Neuronal stem cell (in vitro differentiated cells): Measurements from ENCODE around the gene ATP11B.

Experiments
- DNase-seq: peaks from one replicate; pipeline ENCODE4 v3.0.0-alpha.2; 2013; ENCODE audit warnings: low spot score
- H2AFZ ChIP-seq: one replicate; pipeline ENCODE4 v1.6.1; 2013; ENCODE audit warnings: mild to moderate bottlenecking, low read length, inconsistent platforms
- H2AK5ac ChIP-seq: 2 replicates; pipeline ENCODE4 v1.6.1; 2013; ENCODE audit warnings: low read depth, mild to moderate bottlenecking, inconsistent platforms, low read length, moderate library complexity, mixed read lengths
- H2BK120ac ChIP-seq: 2 replicates; pipeline ENCODE4 v1.6.1; 2013; ENCODE audit warnings: low read depth, mild to moderate bottlenecking, inconsistent platforms, low read length, moderate library complexity, mixed read lengths
- H2BK12ac ChIP-seq: one replicate; pipeline ENCODE4 v1.6.1; 2013; ENCODE audit warnings: low read length, inconsistent platforms
- H2BK15ac ChIP-seq: 2 replicates; pipeline ENCODE4 v1.6.1; 2013; ENCODE audit warnings: mild to moderate bottlenecking, low read length, inconsistent platforms, mixed read lengths
- H2BK5ac ChIP-seq: one replicate; pipeline ENCODE4 v1.6.1; 2013; ENCODE audit warnings: inconsistent platforms, mild to moderate bottlenecking, low read length, moderate library complexity
- H3K14ac ChIP-seq: one replicate; pipeline ENCODE4 v1.6.1; 2013; ENCODE audit warnings: low read length, inconsistent platforms
- H3K18ac ChIP-seq: 2 replicates; pipeline ENCODE4 v1.6.1; 2013; ENCODE audit warnings: low read length, inconsistent platforms
- H3K23ac ChIP-seq: 2 replicates; pipeline ENCODE4 v1.6.1; 2013; ENCODE audit warnings: low read depth, mild to moderate bottlenecking, mixed read lengths, low read length, inconsistent platforms; ENCODE audit not compliant: poor library complexity
- H3K27ac ChIP-seq: replicated peaks from 3 replicates; pipeline ENCODE4 v1.5.1; 2013; ENCODE audit warnings: low read length, inconsistent platforms
- H3K27me3 ChIP-seq, 3 experiments: 2 replicates each; pipeline ENCODE4 v1.6.1; 2013; ENCODE audit warnings: low read length in 3 of 3, mild to moderate bottlenecking in 2 of 3, inconsistent platforms in 1 of 3, low read depth in 1 of 3, mixed read lengths in 1 of 3, moderate library complexity in 1 of 3; ENCODE audit not compliant: control insufficient read depth in 3 of 3, insufficient read depth in 3 of 3
- H3K36me3 ChIP-seq, 2 donors: replicated peaks in 1 of 2; 2 replicates each; pipeline ENCODE4 v1.6.1; 2013; ENCODE audit warnings: low read length in 2 of 2; ENCODE audit not compliant: control insufficient read depth in 2 of 2, insufficient read depth in 2 of 2
- H3K4ac ChIP-seq: 2 replicates; pipeline ENCODE4 v1.6.1; 2013; ENCODE audit warnings: inconsistent platforms, mild to moderate bottlenecking, low read length, moderate library complexity
- H3K4me1 ChIP-seq, 2 donors: 1 replicate in 1 of 2; 2 replicates in 1 of 2; pipeline ENCODE4 v1.6.1; 2013; ENCODE audit warnings: low read length in 2 of 2, low read depth in 1 of 2; ENCODE audit not compliant: control insufficient read depth in 2 of 2, insufficient read depth in 1 of 2
- H3K4me2 ChIP-seq: one replicate; pipeline ENCODE4 v1.6.1; 2013; ENCODE audit warnings: mild to moderate bottlenecking, low read length, inconsistent platforms; ENCODE audit not compliant: insufficient read depth, poor library complexity, severe bottlenecking
- H3K4me3 ChIP-seq, 2 donors: 2 replicates each; pipeline ENCODE4 v1.5.1; 2013; ENCODE audit warnings: low read length in 2 of 2, mild to moderate bottlenecking in 2 of 2, inconsistent platforms in 1 of 2, moderate library complexity in 1 of 2
- H3K79me1 ChIP-seq: one replicate; pipeline ENCODE4 v1.6.1; 2013; ENCODE audit warnings: low read depth, mild to moderate bottlenecking, inconsistent platforms, low read length, moderate library complexity
- H3K9ac ChIP-seq: one replicate; pipeline ENCODE4 v1.6.1; 2013; ENCODE audit warnings: mild to moderate bottlenecking, low read depth, low read length, inconsistent platforms; ENCODE audit not compliant: poor library complexity
- H3K9me3 ChIP-seq, 2 donors: replicated peaks in 1 of 2; 2 replicates each; pipeline versions ENCODE3 to v1.6.1; 2013; ENCODE audit warnings: low read length in 2 of 2, mild to moderate bottlenecking in 2 of 2, inconsistent platforms in 1 of 2, low read depth in 1 of 2, mixed read lengths in 1 of 2, moderate library complexity in 1 of 2; ENCODE audit not compliant: control insufficient read depth in 2 of 2, insufficient read depth in 1 of 2
- H4K8ac ChIP-seq: one replicate; pipeline ENCODE4 v1.6.1; 2013; ENCODE audit warnings: low read depth, mild to moderate bottlenecking, inconsistent platforms, low read length, moderate library complexity
- H4K91ac ChIP-seq: one replicate; pipeline ENCODE4 v1.6.1; 2013; ENCODE audit warnings: low read length, low read depth, mild to moderate bottlenecking, inconsistent platforms; ENCODE audit not compliant: poor library complexity
- WGBS, 2 donors: extraction: QIAGEN DNeasy Blood & Tissue Kit; methylation state at CpG; one replicate each; pipeline ENCODE4 v1.1.7; 2013; ENCODE audit warnings: missing lambda C conversion rate in 2 of 2, mixed read lengths in 1 of 2; ENCODE audit not compliant: insufficient read length in 2 of 2, insufficient replicate concordance in 1 of 2; ENCODE audit errors: extremely low coverage in 2 of 2; 5-methylcytosine and 5-hydroxymethylcytosine counted together

ATP11B gene

GRCh38 chr3:182891364-182891763 lies 98.1 kb downstream of the ATP11B start:
- H3K27me3 ChIP-seq, result no peaks in the 10 kb centered on the region
- no CpG with 5 or more reads among the region's 1 CpG for WGBS, 2 donors
- no peak for DNase-seq

GRCh38 chr3:182892226-182892625 lies 98.9 kb downstream of the ATP11B start:
- Histone ChIP-seq H2BK5ac (no peak overlapping the region), H3K4me1 (no peaks in the 10 kb centered on the region), H3K18ac (no peak overlapping the region), H3K9me3 (no peaks in the 10 kb centered on the region), H2BK12ac (no peak overlapping the region), H3K79me1 (no peaks in the 10 kb centered on the region), H3K4me2 (no peak overlapping the region), H3K36me3 (peaks cover 0 to 50% of the 10 kb centered on the region in 2 donors), H4K91ac (no peak overlapping the region), H4K8ac (no peak overlapping the region), H3K23ac (no peak overlapping the region), H3K9ac (no peak overlapping the region), H3K4me3 (no peak overlapping the region), H3K14ac (no peak overlapping the region), H2BK15ac (no peak overlapping the region), H2BK120ac (no peak overlapping the region), H2AFZ (no peak overlapping the region), H2AK5ac (no peak overlapping the region), H3K27ac (no peak overlapping the region), H3K4ac (no peak overlapping the region), H3K27me3 (no peaks in the 10 kb centered on the region)
- DNase-seq, result no peak
- WGBS, 2 donors, result no CpG with 5 or more reads among the region's 4 CpGs

More at GRCh38 chr3:182891364-182891763, 98.1 kb downstream of the ATP11B start:
- no peak overlapping the region for H3K9ac ChIP-seq
- H3K9me3 ChIP-seq, result no peaks in the 10 kb centered on the region
- H2BK5ac ChIP-seq, result no peak overlapping the region
- H3K4me2 ChIP-seq, result no peak overlapping the region
- H2AFZ ChIP-seq, result no peak overlapping the region
- H2BK120ac ChIP-seq, result no peak overlapping the region
- no peak overlapping the region for H3K18ac ChIP-seq
- no peaks in the 10 kb centered on the region for H3K4me1 ChIP-seq
- H3K27ac ChIP-seq, result no peak overlapping the region
- no peak overlapping the region for H2BK15ac ChIP-seq
- no peak overlapping the region for H3K23ac ChIP-seq
- no peaks in the 10 kb centered on the region for H3K79me1 ChIP-seq
- no peak overlapping the region for H3K14ac ChIP-seq
- H3K4me3 ChIP-seq, result no peak overlapping the region
- no peak overlapping the region for H4K91ac ChIP-seq
- no peak overlapping the region for H4K8ac ChIP-seq
- H3K36me3 ChIP-seq, result peaks cover 0 to 44% of the 10 kb centered on the region in 2 donors
- H2AK5ac ChIP-seq, result no peak overlapping the region
- no peak overlapping the region for H2BK12ac ChIP-seq
- H3K4ac ChIP-seq, result no peak overlapping the region

GRCh38 chr3:182895513-182896112 lies 102.3 kb downstream of the ATP11B start:
- Histone ChIP-seq H3K79me1 (no peaks in the 10 kb centered on the region), H3K27ac (no peak overlapping the region), H3K36me3 (peaks cover 1 to 56% of the 10 kb centered on the region in 2 donors), H3K23ac (no peak overlapping the region), H2BK5ac (no peak overlapping the region), H2AK5ac (no peak overlapping the region), H3K4me1 (no peaks in the 10 kb centered on the region), H2AFZ (no peak overlapping the region), H2BK15ac (no peak overlapping the region), H3K4me3 (no peak overlapping the region), H3K14ac (no peak overlapping the region), H4K91ac (no peak overlapping the region), H3K18ac (no peak overlapping the region), H2BK12ac (no peak overlapping the region), H3K9me3 (no peaks in the 10 kb centered on the region), H3K27me3 (no peaks in the 10 kb centered on the region), H2BK120ac (no peak overlapping the region), H3K9ac (no peak overlapping the region), H3K4me2 (no peak overlapping the region), H3K4ac (no peak overlapping the region), H4K8ac (no peak overlapping the region)
- no peak for DNase-seq
- no CpG with 5 or more reads among the region's 8 CpGs for WGBS, 2 donors

- Histone ChIP-seq H3K4me2 (no peak overlapping the region), H2BK12ac (no peak overlapping the region), H3K4ac (no peak overlapping the region), H3K36me3 (peaks cover 1 to 48% of the 10 kb centered on the region in 2 donors), H2BK5ac (no peak overlapping the region), H4K8ac (no peak overlapping the region), H3K4me1 (no peaks in the 10 kb centered on the region), H3K14ac (no peak overlapping the region), H3K27me3 (no peaks in the 10 kb centered on the region), H2AK5ac (no peak overlapping the region), H3K18ac (no peak overlapping the region), H3K9me3 (no peaks in the 10 kb centered on the region), H2BK15ac (no peak overlapping the region), H3K4me3 (no peak overlapping the region), H3K27ac (no peak overlapping the region), H4K91ac (no peak overlapping the region), H3K9ac (no peak overlapping the region), H2AFZ (no peak overlapping the region), H3K23ac (no peak overlapping the region), H2BK120ac (no peak overlapping the region), H3K79me1 (no peaks in the 10 kb centered on the region)
- no CpG with 5 or more reads among the region's 2 CpGs for WGBS, 2 donors
- no peak for DNase-seq
These were observed 103.2 kb downstream of the ATP11B start for GRCh38 chr3:182896553-182896952.
